RCC 7860 (cell line): ENCODE measurements around the gene KIF3B.

Experiments used
- DNase-seq: peaks from one replicate; pipeline ENCODE4 v3.0.0-alpha.2; 2015; ENCODE audit warnings: low spot score
- FAIRE-seq: peaks from 2 replicates; lab custom pipeline; 2012; peaks lifted over from hg19 to GRCh38; lab: Jason Lieb, UNC

Gene KIF3B

DNA sequence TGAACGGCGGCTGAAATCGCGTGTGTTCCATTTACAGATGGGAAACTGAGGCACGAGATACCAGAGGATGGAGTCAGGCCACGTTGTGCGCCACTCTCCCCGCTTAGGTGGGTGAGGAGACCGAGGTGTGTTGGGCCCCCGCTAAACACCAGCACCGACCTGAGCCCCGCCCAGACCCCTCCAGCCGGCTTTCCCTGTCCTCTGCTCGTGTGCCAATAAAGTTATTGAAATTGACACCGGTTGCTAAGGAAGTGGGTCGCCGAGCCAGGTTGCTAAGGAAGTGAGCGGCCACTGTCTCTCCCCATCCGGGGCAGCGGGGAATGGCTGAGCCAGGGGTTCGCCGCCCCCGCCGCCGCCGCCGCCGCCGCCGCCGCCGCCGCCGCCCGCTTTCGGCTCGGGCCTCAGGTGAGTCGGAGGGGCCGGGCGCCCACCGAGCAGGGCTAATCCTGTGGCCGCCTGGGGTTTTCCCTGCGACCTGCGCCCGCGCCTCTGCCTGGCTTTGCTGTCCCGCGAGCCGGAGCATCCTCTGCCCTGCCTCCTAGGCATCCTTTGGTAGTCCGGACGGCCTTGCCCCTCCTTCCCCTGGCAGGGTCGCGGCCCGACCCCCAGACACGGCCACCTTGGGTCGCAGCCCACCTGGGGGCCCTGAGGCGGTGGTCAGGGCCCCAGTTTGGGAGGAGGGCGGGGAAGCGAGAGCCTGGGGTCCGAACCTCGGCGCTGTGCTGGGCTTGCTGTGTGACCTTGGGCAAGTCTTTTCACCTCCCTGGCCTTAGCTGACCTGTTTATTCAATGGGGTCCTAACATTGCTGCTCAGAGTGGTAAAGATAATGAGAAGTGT, at the start of gene KIF3B:
KIF3B (plus strand) TSS at position 291 of the 838 bp plus-strand sequence. CDS start 32,127 bp downstream, outside the sequence.
- no peak for FAIRE-seq
- peak; percentile 87 for DNase-seq

DNA sequence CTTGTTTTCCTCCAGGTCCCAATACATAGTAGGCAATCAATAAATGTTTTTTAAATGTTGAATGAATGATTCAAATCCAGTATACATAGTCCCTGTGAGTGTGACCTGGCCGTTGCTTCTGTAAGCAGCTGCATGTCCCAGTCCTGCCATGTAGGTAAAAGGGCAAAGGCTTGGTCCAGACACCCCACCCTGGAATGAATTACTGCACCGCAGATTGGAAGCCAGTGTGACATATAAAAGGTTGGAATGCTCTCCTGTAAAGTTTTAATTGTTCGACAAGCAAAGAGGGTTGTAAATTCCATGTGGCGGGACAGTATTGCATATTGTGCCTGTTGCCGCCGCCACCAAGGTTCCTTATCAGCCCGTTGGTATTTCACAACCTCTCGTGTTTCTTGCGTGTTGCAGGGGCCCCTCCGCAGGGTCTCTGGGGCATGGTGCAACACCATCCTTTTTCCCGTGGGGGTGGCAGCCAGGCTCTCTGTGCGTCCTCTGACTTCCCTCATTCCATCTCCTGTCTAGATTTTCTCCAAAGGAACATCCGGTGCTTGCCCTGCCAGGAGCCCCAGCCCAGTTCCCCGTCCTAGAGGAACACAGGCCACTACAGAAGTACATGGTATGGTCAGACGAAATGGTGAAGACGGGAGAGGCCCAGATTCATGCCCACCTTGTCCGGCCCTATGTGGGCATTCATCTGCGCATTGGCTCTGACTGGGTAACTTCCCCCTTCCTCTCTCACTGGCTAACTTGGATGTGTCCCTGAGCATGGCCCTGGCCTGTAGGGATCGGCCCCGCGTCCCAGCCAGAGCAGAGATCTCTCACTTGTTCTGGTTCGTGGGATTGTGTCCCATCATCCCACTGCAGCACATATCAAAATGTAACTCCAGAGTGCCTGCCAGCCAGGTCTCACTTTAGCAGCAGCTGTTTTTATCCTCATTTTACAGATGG, 49.4 kb upstream of the KIF3B start:
- DNase-seq: no peak
- FAIRE-seq: no peak

DNA sequence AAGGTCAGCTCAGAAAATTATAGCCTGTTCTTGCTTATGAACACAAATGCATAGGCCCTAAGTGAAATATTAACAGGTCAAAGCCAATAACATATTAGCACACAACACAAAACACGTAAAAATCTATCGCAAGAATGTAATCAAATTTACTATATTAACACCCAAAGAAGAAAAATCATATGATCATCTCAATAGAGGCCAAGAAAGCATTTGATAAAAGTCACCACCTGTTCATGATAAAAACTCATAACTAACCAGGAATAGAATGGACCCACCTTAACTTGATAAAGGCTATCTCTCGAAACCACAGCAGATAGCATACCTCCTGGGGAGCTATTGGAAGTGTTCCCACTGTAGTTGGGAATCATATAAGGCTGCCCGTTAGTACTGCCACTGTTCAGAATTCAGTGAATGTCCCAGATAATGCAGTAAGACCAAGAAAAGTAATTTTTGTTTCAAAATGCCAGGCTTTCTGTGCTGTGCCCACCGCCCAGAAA, 48.2 kb upstream of the KIF3B start:
- no peak for DNase-seq
- no peak for FAIRE-seq

DNA sequence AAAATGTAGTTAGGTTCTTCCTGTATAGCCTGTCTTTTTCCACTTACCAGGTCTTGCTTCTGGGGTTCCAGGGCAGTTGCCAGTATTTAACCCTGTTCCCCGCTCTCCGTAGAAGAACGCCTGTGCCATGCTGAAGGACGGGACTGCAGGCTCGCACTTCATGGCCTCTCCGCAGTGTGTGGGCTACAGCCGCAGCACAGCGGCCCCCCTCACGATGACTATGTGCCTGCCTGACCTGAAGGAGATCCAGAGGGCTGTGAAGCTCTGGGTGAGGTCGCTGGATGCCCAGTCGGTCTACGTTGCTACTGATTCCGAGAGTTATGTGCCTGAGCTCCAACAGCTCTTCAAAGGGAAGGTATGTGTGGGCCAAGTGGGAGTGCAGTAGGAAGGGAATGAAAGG, 46.7 kb upstream of the KIF3B start:
- DNase-seq (no peak), FAIRE-seq (no peak)

DNA sequence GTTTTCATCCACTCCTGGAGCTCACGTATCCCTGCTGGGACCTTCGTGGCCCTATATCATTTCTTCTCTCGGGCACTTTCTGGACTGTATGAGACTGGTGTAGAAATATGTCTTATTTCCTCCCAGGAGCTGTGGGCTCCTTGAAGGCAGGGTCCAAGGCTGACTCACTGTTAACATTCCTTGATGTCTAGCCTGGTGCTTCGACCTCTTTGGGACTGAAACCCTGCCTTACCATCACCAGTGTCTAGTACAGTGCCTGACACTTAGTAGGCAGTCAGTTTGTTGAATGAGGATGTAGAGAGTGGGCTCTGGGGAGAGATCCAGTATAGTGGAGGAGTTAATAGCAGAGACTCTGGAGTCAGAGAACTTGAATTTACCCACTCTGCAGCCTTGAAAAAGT, 46.2 kb upstream of the KIF3B start:
- DNase-seq (no peak), FAIRE-seq (no peak)

DNA sequence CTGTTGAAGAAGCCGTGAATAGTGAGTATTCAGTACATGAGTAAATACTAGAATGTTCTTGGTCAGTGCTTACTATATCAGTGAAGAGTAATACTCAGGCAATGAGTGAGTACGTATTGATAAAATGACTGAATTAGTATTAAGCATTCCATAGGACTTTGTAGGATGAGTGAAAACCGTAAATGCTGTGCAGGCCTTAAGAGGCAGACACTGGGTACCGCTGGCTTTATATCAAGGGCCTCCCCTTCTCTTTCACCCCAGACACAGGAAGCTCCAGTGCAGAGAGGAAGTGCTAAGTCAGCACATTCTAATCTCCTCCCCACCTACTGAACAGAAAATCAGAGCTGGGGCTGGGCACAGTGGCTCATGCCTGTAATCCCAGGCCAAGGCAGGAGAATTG, 45.6 kb upstream of the KIF3B start:
- no peak for FAIRE-seq
- no peak for DNase-seq

DNA sequence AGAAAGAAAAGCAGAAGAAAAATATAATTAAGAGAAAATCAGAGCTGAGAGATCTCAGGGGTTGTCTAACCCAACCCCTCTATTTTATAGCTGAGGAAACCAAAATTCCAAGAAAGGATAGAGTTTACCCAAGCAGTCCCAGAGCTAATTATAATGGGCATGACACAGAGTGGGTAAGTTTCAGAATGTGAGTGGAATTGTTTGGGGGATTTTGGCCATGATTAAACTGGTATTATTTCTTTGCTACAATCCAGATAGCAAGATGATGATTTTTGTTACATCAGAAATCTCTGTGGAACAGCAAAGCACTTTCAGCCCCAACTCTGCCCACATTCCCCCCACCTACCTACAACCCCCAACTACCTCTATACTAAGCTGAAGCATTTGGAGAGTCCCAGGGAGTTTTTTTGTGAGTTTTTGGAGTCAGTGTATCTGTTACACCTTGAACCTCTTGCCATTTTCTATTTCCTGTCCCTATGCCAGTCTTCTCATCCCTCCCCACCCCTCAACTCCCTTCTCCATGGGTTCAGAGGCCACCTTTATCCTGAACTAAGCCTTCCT, 45.0 kb upstream of the KIF3B start:
- FAIRE-seq (no peak), DNase-seq (no peak)

DNA sequence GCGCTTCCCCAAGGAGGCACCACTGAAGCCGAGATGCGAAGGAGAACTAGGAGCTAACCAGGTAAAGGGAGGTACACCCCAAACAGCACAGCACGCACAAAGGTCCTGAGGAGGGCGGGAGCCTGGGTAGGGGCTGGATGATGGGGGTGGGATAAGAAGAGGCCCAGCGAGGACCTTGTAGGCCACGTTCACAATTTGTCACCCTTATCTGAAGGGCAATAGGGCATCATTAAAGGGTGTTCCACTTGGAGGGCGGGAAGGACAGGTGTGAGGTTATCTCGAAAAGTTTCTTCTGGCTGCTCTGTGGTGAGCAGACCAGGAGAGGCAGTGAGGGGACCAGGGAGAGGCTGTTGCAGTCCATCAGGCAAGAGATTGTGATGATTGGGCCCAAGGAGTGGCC, 44.2 kb upstream of the KIF3B start:
- FAIRE-seq (no peak), DNase-seq (no peak)

DNA sequence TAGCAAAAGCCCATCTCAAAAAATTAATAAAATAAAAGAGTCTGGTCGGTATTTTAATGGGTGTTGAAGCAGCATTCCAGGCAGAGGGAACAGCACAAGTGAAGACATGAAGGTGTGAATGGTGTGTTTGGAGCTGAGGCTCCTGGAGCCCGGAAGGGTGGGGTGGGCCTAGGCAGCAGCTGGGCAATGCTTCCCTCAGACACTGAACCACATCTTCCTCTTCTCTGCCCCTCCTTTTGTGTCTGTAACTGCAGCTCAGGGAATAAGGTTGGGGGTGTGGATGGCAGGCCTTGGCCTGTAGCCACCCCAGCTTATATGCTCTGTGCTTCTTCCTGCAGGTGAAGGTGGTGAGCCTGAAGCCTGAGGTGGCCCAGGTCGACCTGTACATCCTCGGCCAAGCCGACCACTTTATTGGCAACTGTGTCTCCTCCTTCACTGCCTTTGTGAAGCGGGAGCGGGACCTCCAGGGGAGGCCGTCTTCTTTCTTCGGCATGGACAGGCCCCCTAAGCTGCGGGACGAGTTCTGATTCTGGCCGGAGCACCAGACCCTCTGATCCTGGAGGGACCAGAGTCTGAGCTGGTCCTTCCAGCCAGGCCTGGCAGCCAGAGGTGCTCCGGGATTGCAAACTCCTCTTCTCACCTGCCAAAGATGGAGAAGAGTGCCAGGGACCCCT, 43.2 kb upstream of the KIF3B start:
- no peak for FAIRE-seq

DNA sequence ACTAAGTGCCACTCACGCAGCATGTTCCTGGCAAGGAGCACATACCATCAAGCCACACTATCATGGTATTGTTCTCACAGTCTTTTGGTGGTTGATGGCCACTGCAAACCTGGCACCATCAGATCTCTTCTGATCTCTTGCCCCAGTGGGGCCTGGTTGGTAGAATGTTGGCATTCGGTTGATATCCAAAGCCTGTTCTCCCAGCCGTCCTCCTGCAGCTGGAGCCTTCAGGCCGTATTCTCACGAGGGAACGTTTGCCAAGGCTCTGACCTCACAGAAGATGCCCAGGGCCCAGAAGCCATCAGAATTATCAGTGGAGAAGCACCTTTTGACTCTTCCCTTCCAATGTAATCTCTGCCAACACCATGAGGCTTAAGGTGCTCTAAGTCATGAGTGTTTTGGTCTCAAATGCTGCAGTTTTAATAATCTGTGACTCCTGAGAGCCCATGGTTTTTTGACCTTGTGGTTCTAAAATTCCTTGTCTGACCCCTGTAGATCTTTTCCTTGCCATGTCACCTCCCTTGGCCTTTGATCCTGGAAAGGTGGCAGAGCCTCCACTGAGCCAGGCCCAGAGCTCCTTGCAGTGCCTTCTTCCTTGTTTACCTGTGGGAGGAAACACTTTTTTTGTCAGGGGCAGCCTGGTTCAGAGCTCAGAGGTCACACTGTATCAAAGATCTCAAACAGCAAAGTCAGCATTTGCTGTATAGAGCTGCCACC, 42.0 kb upstream of the KIF3B start:
- FAIRE-seq: no peak
- DNase-seq: no peak

More for the DNA sequence above, 43.2 kb upstream of the KIF3B start:
- DNase-seq: no peak

DNA sequence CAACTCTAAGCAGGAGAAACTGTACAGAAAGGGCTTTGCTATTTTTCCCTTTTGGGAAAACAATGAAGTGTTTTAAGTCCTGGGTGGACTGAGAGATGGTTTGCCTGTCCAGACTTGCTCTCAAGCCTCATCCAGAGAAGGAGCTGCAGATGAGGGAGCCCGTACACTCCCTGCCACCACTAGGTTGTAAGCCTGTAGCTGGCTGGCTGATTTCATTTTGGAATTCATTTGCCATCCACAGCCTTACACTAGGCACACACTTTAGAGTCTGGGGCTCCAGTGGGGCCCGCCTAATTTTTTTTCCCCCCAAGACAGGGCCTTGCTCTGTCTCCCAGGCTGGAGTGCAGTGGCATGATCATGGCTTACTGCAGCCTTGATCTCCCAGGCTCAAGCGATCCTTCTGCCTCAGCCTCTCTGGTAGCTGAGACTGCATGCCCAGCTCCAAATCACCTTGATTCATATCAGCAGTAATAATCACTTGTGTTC, 41.4 kb upstream of the KIF3B start:
- FAIRE-seq (no peak), DNase-seq (no peak)

DNA sequence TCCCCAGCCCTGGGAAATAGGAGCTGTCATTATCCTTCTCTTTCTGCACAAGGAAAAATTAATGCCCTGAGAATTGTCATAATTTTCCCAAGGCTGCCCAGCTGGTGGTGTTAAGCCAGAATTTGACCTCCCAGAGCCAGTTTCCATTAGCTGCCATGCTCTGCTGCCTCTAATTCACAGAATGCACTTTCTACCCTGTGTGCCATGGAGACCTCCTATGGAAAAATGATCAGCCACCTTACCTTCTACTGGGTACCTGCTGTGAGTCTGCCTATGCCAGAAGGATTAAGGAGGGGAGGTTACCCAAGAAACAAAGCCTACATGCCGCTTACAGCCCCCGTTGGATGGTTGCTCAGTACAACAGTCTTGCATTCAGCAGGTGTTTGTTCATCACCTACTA, 40.6 kb upstream of the KIF3B start:
- DNase-seq: no peak
- FAIRE-seq: no peak

DNA sequence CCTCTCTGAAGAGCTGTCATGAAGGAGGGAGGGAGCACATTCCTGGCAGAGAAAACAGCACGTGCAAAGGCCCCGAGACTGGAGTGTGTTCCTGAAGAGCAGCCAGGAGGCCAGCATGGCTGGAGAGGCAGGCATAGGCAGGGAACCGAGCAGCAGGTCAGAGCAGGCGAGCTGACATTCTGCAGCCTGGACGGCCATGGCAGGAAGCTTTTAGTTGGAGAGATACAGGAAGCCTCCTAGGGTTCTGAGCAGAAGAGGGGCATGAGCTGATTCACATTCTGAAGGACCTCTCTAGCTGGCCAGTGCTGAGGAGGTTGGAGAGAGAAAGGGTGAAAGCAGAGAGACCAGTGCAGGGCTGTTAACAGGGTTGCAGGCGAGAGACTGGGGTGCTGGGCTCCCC, 40.0 kb upstream of the KIF3B start:
- DNase-seq: no peak
- FAIRE-seq: no peak

DNA sequence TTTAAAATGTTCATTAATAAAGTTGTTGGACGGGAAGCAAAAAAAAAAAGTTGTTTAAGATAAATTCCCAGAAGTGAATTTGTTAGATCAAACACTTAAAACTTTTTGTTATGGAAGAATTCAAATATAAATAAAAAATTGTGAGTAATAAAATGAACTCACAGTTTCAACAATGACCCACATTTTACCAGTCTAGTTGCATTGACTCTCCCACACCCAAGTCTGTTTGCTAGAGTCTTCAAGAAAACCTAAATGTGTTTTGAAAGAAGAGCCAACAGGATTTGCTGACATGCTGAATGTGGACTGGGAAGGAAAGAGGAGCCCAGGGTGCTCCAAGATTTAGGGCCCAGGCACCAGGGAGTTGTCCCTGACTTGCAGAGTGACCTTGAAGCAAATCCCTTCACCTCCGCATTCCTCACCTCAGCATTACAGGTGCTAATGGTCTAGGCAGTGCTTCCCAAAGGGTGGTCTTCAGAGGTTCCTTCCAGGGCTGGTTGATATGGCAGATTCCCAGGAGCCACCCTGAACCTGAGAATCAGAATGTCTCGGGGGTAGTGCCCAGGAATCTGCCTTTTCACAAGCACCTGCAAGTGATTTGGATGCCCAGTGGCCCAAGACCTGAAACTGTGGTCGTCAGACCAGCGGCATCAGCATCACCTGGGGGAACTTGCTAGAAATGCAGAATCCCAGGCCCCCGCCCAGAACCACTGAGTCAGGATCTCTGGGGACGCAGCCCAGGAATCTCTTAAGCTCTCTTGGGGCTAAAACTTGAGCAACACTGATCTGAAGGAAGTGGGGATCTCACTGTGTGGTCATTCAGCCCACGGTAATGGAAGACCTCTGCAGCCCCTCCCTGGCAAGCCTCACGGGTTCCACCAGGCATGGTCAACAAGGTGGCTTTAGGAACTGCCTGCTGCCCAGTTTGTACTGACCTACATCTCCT, 38.7 kb upstream of the KIF3B start:
- no peak for DNase-seq
- no peak for FAIRE-seq

DNA sequence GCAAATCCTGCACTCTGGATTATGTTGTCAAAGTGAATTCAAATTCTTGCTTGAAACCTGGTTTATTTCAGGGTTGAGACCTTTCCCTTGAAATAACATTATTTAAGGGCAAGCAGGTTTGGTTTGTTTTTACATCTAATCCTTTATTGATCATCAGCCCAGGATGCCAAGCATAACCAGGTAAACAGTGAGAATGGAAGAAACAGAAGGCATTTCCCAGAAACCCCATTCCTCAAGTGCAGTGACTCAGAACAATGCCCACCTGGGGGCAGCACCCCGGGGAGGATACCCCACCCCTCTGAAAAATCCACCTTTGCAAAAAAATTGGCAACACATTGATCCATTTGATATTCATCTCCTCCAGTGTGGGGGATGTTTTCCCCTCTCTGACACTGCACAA, 37.2 kb upstream of the KIF3B start:
- FAIRE-seq (no peak), DNase-seq (no peak)

DNA sequence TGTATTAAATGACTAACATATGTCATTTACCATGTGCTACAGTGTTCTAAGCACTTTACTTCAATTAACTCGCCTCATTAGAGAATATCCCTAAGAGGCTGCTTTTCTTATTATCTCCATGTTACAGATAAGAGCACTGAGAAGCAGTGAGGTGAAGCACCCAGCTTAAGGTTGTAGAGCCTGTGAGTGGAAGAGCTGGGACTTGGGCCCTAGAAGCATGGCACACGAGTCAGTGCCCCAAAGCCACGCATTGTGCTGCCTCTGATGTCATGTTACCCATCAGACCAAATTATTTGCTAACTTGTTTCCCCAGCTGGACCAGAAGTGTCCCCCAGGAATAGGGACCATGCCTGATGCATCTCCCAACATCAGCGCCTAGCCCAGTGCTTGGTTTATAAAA, 35.6 kb upstream of the KIF3B start:
- no peak for DNase-seq
- no peak for FAIRE-seq

DNA sequence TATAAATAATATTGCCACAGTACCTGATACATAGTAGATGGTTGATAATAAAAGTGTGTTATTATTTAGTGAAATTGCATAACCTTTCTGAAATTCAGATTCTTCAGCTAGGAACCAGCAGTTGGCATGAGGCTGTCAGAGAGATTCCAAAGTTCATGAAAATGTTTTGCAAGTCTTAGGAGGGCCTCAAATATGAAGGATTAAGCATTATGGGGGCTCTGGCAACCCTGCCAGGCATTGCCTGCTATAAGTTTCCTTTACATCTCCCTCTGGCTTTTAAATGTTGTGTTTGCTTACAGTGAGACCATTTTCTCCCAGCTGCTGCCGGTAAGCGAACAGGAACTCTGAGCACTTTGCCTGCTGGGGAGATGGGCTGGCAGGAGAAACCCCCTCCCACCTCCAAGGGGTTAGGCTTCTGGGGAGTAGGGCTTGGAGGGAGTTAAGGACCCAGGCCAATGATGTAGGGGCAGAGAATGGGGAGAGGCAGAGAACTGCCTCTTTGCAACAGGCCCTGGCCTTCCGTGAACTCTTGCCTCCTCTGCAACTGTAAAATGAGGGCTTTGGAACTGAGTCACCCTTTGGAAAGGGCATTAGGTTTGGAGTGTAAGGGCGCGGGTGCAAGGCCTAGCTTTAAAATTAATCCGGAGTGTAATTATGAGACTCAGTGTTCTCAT, 33.2 kb upstream of the KIF3B start:
- DNase-seq (no peak), FAIRE-seq (no peak)

DNA sequence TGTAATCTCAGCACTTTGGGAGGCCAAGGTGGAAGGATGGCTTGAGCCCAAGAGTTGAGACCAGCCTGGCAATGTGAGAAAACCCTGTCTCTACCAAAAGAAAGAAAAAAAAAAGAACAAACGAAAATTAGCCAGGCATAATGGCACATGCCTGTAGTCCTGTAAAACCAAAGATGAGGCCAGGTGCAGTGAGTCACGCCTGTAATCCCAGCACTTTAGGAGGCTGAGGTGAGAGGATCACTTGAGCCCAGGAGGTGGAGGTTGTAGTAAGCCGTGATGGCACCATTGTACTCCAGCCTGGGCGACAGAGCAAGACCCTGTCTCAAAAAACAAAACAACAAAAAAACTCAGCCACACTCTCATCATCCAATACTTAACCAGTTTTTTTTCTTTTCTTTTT, 32.5 kb upstream of the KIF3B start:
- DNase-seq: no peak
- no peak for FAIRE-seq
